Activated CD4-positive, alpha-beta memory T cell treated with anti-CD3 and anti-CD28 coated beads for 36 hours (primary cell): ENCODE results near the gene GALNT9. TPM values are rescaled to one million over a fixed set of nuclear protein-coding genes. Genes with fewer than 3 reads are reported as not detected.
"Not testable (repeated sequence)": the region's sequence is repeated elsewhere in the genome, so short reads cannot be mapped to it uniquely, and the experiment has no call there.

Experiments used
- CTCF ChIA-PET: fragments of 350-600 bp; sonication (Branson Sonifier 250); formaldehyde crosslinking; loops from one replicate; lab custom pipeline; 2021; ENCODE audit warnings: antibody characterized with exemption, inconsistent platforms; lab: Charles Lee
- POLR2A ChIA-PET: fragments of 350-600 bp; sonication (Branson Sonifier 250); formaldehyde crosslinking; loops from one replicate; lab custom pipeline; 2021; ENCODE audit warnings: antibody characterized with exemption; lab: Charles Lee
- DNase-seq: peaks from one replicate; pipeline ENCODE4 v3.0.0-alpha.2; 2020
- H3K27ac Mint-ChIP-seq: one replicate; pipeline ENCODE4 v1.8.0; 2021; ENCODE audit warnings: mixed read lengths
- H3K27me3 Mint-ChIP-seq: one replicate; pipeline ENCODE4 v1.8.0; 2021; ENCODE audit warnings: mixed read lengths
- H3K36me3 Mint-ChIP-seq: one replicate; pipeline ENCODE4 v1.8.0; 2021; ENCODE audit warnings: mixed read lengths
- H3K4me1 Mint-ChIP-seq: one replicate; pipeline ENCODE4 v1.8.0; 2021; ENCODE audit warnings: low read depth, mixed read lengths
- H3K4me3 Mint-ChIP-seq: one replicate; pipeline ENCODE4 v1.8.0; 2021; ENCODE audit warnings: mild to moderate bottlenecking, mixed read lengths
- H3K9me3 Mint-ChIP-seq: one replicate; pipeline ENCODE4 v1.8.0; 2021; ENCODE audit warnings: mixed read lengths
- intact Hi-C: fragments of 100-400 bp; cut with micrococcal nuclease; formaldehyde crosslinking; loops from one replicate; pipeline ENCODE4 v1.15.1; 2023
- total RNA-seq, 2 experiments: library from RNA; stranded (reverse); gene quantifications; one replicate each; pipeline ENCODE4 v1.2.3, GENCODE V29; 2021

Gene GALNT9
- total RNA-seq, 2 experiments from 2014 or later = 0.12 to 0.29 TPM

GRCh38 chr12:132364348-132364902 lies 35.0 kb upstream of the GALNT9 start:
- CTCF ChIA-PET = no interaction called here
- H3K36me3 Mint-ChIP-seq = no peaks in the 10 kb centered on the region
- intact Hi-C loops = no loop called here
- POLR2A ChIA-PET = no interaction called here
- peaks cover 3% of the 10 kb centered on the region for H3K27me3 Mint-ChIP-seq
- no peaks in the 10 kb centered on the region for H3K4me1 Mint-ChIP-seq
- DNase-seq = no peak
- no peak overlapping the region for H3K4me3 Mint-ChIP-seq
- H3K27ac Mint-ChIP-seq = no peak overlapping the region
- peaks cover 4% of the 10 kb centered on the region for H3K9me3 Mint-ChIP-seq

GRCh38 chr12:132363661-132364347 lies 34.4 kb upstream of the GALNT9 start:
- ChIA-PET POLR2A (no interaction called here), CTCF (no interaction called here)
- Mint-ChIP-seq H3K4me3 (no peak overlapping the region), H3K4me1 (no peaks in the 10 kb centered on the region), H3K9me3 (peaks cover 4% of the 10 kb centered on the region), H3K27me3 (peaks cover 3% of the 10 kb centered on the region), H3K36me3 (no peaks in the 10 kb centered on the region), H3K27ac (no peak overlapping the region)
- intact Hi-C loops = no loop called here
- no peak for DNase-seq

GRCh38 chr12:132362996-132363660 lies 33.7 kb upstream of the GALNT9 start:
- no peaks in the 10 kb centered on the region for H3K36me3 Mint-ChIP-seq
- no peaks in the 10 kb centered on the region for H3K4me1 Mint-ChIP-seq
- ChIA-PET CTCF (no interaction called here), POLR2A (no interaction called here)
- no peak overlapping the region for H3K4me3 Mint-ChIP-seq
- DNase-seq = no peak
- peaks cover 4% of the 10 kb centered on the region for H3K9me3 Mint-ChIP-seq
- H3K27me3 Mint-ChIP-seq = peaks cover 2% of the 10 kb centered on the region
- intact Hi-C loops = no loop called here
- H3K27ac Mint-ChIP-seq = no peak overlapping the region

GRCh38 chr12:132360906-132361777 lies 31.8 kb upstream of the GALNT9 start:
- intact Hi-C loops = no loop called here
- no peak for DNase-seq
- ChIA-PET POLR2A (interaction anchor here (0.6 kb wide), 1 partner anchor 10 kb away, joined by 3 read pairs; no protein-coding TSS in a partner anchor), CTCF (interaction anchor here (0.9 kb wide), 1 partner anchor 21 kb away, joined by 3 read pairs; no protein-coding TSS in a partner anchor)
- Mint-ChIP-seq H3K4me3 (no peak overlapping the region), H3K4me1 (no peaks in the 10 kb centered on the region), H3K27me3 (no peaks in the 10 kb centered on the region), H3K36me3 (no peaks in the 10 kb centered on the region), H3K9me3 (peaks cover 4% of the 10 kb centered on the region), H3K27ac (no peak overlapping the region)

GRCh38 chr12:132360410-132360809 lies 31.0 kb upstream of the GALNT9 start:
- ChIA-PET POLR2A (no interaction called here), CTCF (interaction anchor here (0.9 kb wide), 1 partner anchor 22 kb away, joined by 3 read pairs; no protein-coding TSS in a partner anchor)
- DNase-seq = no peak
- no peaks in the 10 kb centered on the region for H3K4me1 Mint-ChIP-seq
- no peaks in the 10 kb centered on the region for H3K36me3 Mint-ChIP-seq
- H3K27ac Mint-ChIP-seq = no peak overlapping the region
- no peaks in the 10 kb centered on the region for H3K27me3 Mint-ChIP-seq
- intact Hi-C loops = no loop called here
- no peak overlapping the region for H3K4me3 Mint-ChIP-seq
- H3K9me3 Mint-ChIP-seq = peaks cover 4% of the 10 kb centered on the region

- ChIA-PET POLR2A (no interaction called here), CTCF (interaction anchor here (0.9 kb wide), 1 partner anchor 22 kb away, joined by 3 read pairs; no protein-coding TSS in a partner anchor)
- Mint-ChIP-seq H3K27me3 (no peaks in the 10 kb centered on the region), H3K36me3 (no peaks in the 10 kb centered on the region), H3K4me1 (no peaks in the 10 kb centered on the region), H3K9me3 (peaks cover 4% of the 10 kb centered on the region), H3K4me3 (no peak overlapping the region), H3K27ac (no peak overlapping the region)
- intact Hi-C loops = no loop called here
- DNase-seq = no peak
These were observed 30.6 kb upstream of the GALNT9 start for GRCh38 chr12:132359971-132360370.

GRCh38 chr12:132359551-132359950 lies 30.2 kb upstream of the GALNT9 start:
- Mint-ChIP-seq H3K36me3 (no peaks in the 10 kb centered on the region), H3K4me3 (no peak overlapping the region), H3K27me3 (no peaks in the 10 kb centered on the region), H3K4me1 (no peaks in the 10 kb centered on the region), H3K9me3 (peaks cover 4% of the 10 kb centered on the region), H3K27ac (no peak overlapping the region)
- ChIA-PET POLR2A (no interaction called here), CTCF (no interaction called here)
- intact Hi-C loops = no loop called here
- no peak for DNase-seq

GRCh38 chr12:132358241-132359225 lies 29.1 kb upstream of the GALNT9 start:
- H3K9me3 Mint-ChIP-seq, H3K36me3 Mint-ChIP-seq, H3K4me1 Mint-ChIP-seq, POLR2A ChIA-PET, DNase-seq, CTCF ChIA-PET, H3K4me3 Mint-ChIP-seq, H3K27ac Mint-ChIP-seq, intact Hi-C loops, H3K27me3 Mint-ChIP-seq: not testable (repeated sequence)

- no peaks in the 10 kb centered on the region for H3K27me3 Mint-ChIP-seq
- intact Hi-C loops = no loop called here
- H3K36me3 Mint-ChIP-seq = no peaks in the 10 kb centered on the region
- ChIA-PET CTCF (no interaction called here), POLR2A (no interaction called here)
- no peak overlapping the region for H3K4me3 Mint-ChIP-seq
- H3K9me3 Mint-ChIP-seq = peaks cover 4% of the 10 kb centered on the region
- H3K27ac Mint-ChIP-seq = no peak overlapping the region
- no peaks in the 10 kb centered on the region for H3K4me1 Mint-ChIP-seq
- no peak for DNase-seq
These were observed 28.3 kb upstream of the GALNT9 start for GRCh38 chr12:132357623-132358186.

- ChIA-PET CTCF (no interaction called here), POLR2A (no interaction called here)
- Mint-ChIP-seq H3K27me3 (peaks cover 2% of the 10 kb centered on the region), H3K9me3 (peaks cover 4% of the 10 kb centered on the region), H3K4me1 (no peaks in the 10 kb centered on the region), H3K4me3 (no peak overlapping the region), H3K27ac (no peak overlapping the region), H3K36me3 (no peaks in the 10 kb centered on the region)
- DNase-seq = no peak
- intact Hi-C loops = no loop called here
These were observed 27.6 kb upstream of the GALNT9 start for GRCh38 chr12:132356691-132357622.
